ENCODE measurements around the gene ARID1B.
A peak's percentile ranks its signal among the peaks of the same experiment; 100 is the strongest.

ARID1B gene

DNA sequence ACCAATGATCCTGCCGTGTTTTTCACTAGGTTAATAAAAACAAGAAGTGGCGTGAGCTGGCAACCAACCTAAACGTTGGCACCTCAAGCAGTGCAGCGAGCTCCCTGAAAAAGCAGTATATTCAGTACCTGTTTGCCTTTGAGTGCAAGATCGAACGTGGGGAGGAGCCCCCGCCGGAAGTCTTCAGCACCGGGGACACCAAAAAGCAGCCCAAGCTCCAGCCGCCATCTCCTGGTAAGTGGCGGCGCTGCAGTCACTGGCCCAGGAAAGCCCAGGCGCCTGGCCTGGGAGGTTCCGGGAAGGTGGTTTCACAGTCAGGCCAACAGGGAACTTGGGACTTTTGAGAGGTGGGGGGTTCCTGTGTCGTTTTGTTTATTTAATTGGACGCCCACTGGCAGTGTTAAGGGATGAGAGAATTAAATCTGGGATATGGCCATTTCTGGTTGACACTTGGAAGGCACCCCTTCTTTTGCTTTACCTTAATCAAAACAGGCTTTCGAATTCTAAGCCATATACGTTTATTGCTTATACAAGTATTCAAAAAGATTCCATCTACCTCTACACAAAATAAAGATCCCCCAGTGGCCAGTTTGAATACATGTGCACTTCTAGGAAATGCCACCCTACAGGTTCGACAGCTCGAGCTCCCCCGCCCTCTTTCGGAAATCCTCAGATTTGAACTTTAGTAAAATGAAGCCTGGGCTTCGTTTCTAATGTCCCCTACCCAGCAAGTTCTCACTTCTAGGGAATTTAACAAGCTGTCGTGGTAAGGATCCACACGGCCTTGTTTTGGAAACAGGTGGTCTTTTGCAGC, 407.2 kb downstream of the ARID1B start:
- peak; percentile 72 for ATAC-seq (ENCODE audit: low read depth)
- Histone ChIP-seq H3K27me3 (ENCODE audit: insufficient read depth, poor library complexity, severe bottlenecking) (no peaks in the 10 kb centered on the region), H3K9me3 (ENCODE audit: severe bottlenecking) (no peaks in the 10 kb centered on the region), H3K36me3 (ENCODE audit: low read depth) (peaks cover 33% of the 10 kb centered on the region), H3K4me1 (ENCODE audit: insufficient read depth, poor library complexity, severe bottlenecking) (peaks cover 8% of the 10 kb centered on the region), H3K27ac (ENCODE audit: poor library complexity, severe bottlenecking) (no peak overlapping the region), H3K4me3 (ENCODE audit: severe bottlenecking) (no peak overlapping the region)
- no peak for DNase-seq (ENCODE audit: low spot score)
- TF ChIP-seq, protein P1, sequence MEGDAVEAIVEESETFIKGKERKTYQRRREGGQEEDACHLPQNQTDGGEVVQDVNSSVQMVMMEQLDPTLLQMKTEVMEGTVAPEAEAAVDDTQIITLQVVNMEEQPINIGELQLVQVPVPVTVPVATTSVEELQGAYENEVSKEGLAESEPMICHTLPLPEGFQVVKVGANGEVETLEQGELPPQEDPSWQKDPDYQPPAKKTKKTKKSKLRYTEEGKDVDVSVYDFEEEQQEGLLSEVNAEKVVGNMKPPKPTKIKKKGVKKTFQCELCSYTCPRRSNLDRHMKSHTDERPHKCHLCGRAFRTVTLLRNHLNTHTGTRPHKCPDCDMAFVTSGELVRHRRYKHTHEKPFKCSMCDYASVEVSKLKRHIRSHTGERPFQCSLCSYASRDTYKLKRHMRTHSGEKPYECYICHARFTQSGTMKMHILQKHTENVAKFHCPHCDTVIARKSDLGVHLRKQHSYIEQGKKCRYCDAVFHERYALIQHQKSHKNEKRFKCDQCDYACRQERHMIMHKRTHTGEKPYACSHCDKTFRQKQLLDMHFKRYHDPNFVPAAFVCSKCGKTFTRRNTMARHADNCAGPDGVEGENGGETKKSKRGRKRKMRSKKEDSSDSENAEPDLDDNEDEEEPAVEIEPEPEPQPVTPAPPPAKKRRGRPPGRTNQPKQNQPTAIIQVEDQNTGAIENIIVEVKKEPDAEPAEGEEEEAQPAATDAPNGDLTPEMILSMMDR (IDR thresholded peaks at IDR 0.05; ENCODE audit: poor library complexity, severe bottlenecking), result peak; percentile 95

DNA sequence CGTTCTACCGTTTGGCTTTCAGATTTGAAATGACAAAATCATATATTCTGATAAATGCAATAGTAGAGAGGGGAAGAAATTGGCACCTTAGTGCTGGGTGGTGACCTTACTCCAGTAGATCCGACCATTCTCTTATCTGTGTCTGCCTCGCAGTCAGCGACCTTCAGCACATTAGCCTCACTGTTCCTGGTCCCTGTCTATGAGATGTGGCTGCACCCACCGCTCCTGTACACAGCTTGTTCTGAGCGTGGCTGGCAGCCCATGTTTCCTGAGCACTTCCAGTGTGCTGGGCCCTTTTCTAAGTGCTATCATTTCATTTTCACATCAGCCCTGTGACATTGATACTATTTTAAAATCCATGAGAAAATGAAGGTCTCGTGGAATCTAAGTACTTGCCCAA, 408.0 kb downstream of the ARID1B start:
- no peaks in the 10 kb centered on the region for H3K27me3 ChIP-seq (ENCODE audit: insufficient read depth, poor library complexity, severe bottlenecking)
- DNase-seq (ENCODE audit: low spot score), result no peak
- H3K4me1 ChIP-seq (ENCODE audit: insufficient read depth, poor library complexity, severe bottlenecking), result peaks cover 8% of the 10 kb centered on the region
- no peak overlapping the region for H3K4me3 ChIP-seq (ENCODE audit: severe bottlenecking)
- H3K9me3 ChIP-seq (ENCODE audit: severe bottlenecking), result no peaks in the 10 kb centered on the region
- no peak overlapping the region for H3K27ac ChIP-seq (ENCODE audit: poor library complexity, severe bottlenecking)
- ATAC-seq (ENCODE audit: low read depth), result no peak
- TF ChIP-seq, protein P1 (IDR thresholded peaks at IDR 0.05; ENCODE audit: poor library complexity, severe bottlenecking), result no peak
- peaks cover 40% of the 10 kb centered on the region for H3K36me3 ChIP-seq (ENCODE audit: low read depth)

DNA sequence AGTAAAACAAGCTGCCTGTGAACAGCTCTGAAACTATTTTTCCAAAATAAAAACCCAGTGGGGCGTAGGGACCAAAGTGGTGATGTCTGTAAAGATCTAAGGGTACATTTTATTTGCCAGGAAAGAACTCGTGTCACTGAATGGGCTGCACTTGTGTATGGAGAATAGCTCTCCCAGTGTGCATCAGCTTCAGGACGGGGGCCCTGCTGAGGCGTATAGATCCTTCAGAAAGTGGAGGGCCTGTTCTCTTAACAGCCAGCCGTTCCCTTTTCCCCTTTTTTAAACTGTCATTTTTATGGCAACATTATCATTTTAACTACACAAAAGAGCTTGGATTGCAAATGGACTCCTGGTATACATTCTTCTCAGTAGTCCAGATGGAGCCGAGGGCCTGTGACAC, 408.8 kb downstream of the ARID1B start:
- TF ChIP-seq, protein P1 (IDR thresholded peaks at IDR 0.05; ENCODE audit: poor library complexity, severe bottlenecking), result no peak
- H3K4me1 ChIP-seq (ENCODE audit: insufficient read depth, poor library complexity, severe bottlenecking), result peaks cover 8% of the 10 kb centered on the region
- ATAC-seq (ENCODE audit: low read depth) (no peak), DNase-seq (ENCODE audit: low spot score) (no peak)
- no peak overlapping the region for H3K4me3 ChIP-seq (ENCODE audit: severe bottlenecking)
- H3K27ac ChIP-seq (ENCODE audit: poor library complexity, severe bottlenecking), result no peak overlapping the region
- H3K36me3 ChIP-seq (ENCODE audit: low read depth), result peaks cover 44% of the 10 kb centered on the region
- H3K27me3 ChIP-seq (ENCODE audit: insufficient read depth, poor library complexity, severe bottlenecking), result no peaks in the 10 kb centered on the region
- H3K9me3 ChIP-seq (ENCODE audit: severe bottlenecking), result no peaks in the 10 kb centered on the region

DNA sequence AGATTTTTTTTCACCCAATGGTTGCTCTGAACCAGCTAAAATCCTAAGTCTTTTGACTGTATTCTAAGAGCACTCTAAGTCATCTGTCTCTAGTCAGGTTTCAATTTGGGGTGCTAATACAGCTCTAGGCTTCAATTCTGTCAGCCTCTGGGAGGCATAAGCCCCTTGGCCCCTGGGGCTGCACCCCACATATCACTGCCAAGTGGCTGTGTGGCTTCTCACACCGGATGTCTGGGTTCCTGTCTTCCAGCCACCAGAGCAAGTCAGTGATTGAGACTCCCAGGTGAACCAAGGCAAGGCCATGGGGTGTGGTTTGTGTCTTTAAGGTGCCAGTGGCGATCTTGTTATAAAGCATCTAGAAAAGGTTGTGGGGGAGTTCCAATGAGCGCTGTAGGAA, 409.6 kb downstream of the ARID1B start:
- Histone ChIP-seq H3K9me3 (ENCODE audit: severe bottlenecking) (no peaks in the 10 kb centered on the region), H3K27me3 (ENCODE audit: insufficient read depth, poor library complexity, severe bottlenecking) (no peaks in the 10 kb centered on the region), H3K4me3 (ENCODE audit: severe bottlenecking) (no peak overlapping the region), H3K27ac (ENCODE audit: poor library complexity, severe bottlenecking) (no peak overlapping the region), H3K36me3 (ENCODE audit: low read depth) (peaks cover 44% of the 10 kb centered on the region), H3K4me1 (ENCODE audit: insufficient read depth, poor library complexity, severe bottlenecking) (peaks cover 2% of the 10 kb centered on the region)
- no peak for ATAC-seq (ENCODE audit: low read depth)
- TF ChIP-seq, protein P1 (IDR thresholded peaks at IDR 0.05; ENCODE audit: poor library complexity, severe bottlenecking), result no peak
- no peak for DNase-seq (ENCODE audit: low spot score)
